HG02642 (cell line): Measurements from ENCODE around the gene NIPBL.
"Not testable (repeated sequence)": the region's sequence is repeated elsewhere in the genome, so short reads cannot be mapped to it uniquely, and the experiment has no call there.

Experiments
- ATAC-seq: cut with Tn5 transposase; IDR thresholded peaks from one replicate; pipeline ENCODE4 v1.9.1; 2021; ENCODE audit warnings: mild to moderate bottlenecking; ENCODE audit not compliant: unreplicated experiment, poor library complexity

Gene NIPBL

DNA sequence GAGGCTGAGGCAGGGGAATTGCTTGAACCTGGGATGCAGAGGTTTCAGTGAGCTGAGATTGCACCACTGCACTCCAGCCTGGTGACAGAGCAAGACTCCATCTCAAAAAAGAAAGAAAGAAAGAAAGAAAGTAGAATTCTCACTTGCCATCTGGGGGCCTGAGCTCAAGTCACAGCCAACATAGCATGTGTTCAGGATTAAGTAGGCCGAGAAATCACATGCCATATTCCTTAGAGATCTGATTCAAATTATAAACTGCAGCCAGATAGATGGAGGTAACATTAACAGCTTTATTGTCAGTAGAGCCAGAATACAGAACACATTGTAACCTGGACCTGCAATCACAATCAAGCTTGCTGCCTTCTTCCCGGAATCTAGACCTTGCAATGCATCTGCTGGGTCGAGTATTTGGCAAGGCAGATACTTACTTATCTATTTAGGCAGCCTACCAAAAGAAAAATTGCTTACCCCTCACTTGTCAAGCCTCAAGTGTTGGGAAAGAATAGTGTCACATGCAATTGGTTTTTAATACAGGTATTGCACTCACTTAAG lies 198.9 kb downstream of the NIPBL start:
- ATAC-seq, result no peak

DNA sequence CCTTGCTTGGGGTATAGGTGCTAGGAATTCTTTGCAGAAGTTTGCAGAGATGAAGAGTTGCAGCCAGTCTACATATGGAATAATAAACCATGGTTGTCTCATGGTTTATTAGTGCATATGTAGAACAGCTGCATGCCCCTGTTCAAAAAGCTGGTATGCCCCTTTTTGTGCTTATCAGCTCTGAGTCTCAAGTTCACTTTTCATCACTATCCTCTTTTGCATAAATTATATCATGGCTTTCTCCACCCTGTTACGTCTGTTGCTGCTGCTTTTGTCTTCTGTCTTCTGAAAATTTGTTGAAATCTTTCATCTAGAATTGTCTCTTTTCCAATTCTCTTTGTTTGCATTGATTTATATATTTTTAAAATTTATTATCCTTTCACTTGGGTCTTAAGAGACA lies 200.6 kb downstream of the NIPBL start:
- ATAC-seq, result no peak

DNA sequence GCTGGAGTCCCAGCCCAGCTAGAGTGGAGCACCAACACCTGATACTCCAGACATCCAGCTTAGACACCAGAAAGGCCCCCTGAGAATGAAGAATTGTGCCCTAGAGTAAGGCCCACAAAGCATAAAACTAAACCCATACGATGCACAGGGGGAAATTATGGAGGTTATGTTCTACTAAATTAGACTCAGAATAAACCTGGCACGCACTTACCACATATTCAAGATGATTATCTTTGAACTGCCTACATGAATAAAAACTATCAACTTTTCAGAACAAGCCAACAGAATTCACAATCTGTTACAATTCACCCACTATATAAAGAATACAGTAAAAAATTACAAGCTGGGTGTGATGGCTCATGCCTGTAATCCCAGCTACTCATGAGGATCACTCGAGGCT lies 204.1 kb downstream of the NIPBL start:
- ATAC-seq, result no peak

DNA sequence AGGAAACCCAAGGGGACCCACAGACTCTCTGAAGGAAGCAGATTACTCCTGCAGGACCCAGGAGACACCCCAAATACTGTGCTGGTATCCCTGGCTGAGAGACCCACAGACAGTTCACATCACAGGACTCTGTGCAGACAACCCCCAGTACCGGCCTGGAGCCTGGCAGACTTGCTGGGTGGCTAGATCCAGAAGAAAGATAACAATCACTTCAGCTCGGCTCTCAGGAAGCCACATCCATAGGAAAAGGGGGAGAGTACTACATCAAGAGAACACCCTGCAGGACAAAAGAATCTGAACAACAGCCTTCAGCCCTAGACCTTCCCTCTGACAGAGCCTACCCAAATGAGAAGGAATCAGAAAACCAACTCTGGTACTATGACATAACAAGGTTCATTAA lies 206.4 kb downstream of the NIPBL start:
- not testable (repeated sequence) for ATAC-seq

DNA sequence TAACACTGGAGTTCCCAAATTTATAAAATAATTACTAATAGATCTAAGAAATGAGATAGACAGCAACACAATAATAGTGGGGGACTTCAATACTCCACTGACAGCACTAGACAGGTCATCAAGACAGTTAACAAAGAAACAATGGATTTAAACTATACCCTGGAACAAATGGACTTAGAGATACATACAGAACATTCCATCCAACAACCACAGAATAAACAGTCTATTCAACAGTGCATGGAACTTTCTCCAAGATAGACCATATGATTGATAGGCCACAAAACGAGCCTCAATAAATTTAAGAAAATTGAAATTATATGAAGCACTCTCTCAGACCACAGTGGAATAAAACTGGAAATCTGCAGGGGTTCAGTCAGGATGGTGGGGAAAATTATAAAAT lies 209.5 kb downstream of the NIPBL start:
- not testable (repeated sequence) for ATAC-seq

DNA sequence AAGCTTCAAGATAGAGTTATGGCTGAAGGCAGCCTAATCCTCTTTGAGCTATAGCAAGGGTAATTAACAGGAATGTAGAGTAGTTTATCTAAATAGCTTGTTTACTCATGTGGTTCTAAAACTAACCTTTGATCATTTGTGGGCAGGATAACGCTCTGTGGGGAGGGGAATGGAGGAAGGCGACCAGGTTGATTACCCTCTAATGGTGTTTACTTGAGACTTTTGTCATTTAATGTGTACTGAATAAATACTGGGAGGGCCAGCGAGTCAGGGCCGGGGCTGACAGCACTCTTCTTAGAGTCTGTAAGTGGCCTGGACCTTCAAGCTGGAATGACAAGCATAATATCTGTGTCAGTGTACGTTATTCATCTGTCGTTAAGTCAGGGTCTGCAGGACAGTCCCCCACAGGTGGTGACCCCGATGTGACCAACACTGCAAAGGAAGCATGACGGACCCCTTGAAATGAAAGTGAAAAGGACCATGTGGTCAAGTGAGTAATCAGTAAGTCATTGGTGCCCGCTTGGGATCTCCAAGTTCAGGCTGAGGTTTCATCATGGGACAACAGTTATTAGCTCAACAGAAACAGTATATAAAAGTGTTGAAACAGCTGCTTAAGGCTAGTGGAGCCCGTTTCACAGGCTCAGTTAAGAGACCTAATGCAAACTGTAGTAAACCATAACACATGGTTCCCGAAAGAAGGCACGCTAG lies 210.1 kb downstream of the NIPBL start:
- no peak for ATAC-seq

DNA sequence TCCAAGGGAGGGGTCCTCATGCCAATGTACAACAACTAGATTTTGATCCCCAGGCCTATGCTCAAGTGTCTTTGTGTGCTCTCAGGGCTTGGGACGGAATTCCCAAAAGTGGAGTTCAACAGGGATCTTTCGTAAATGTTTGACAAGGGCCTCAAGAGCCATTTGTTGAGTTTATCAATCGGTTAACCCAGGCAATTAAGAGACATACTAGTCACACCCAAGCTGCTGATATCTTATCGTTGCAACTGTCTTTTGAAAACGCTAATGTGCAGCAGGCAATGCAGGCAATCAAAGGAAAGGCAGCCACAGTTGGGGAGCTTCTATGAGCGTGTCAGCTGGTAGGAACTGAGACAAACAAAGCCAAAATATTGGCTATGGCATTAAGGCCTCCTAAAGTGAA lies 211.4 kb downstream of the NIPBL start:
- no peak for ATAC-seq

DNA sequence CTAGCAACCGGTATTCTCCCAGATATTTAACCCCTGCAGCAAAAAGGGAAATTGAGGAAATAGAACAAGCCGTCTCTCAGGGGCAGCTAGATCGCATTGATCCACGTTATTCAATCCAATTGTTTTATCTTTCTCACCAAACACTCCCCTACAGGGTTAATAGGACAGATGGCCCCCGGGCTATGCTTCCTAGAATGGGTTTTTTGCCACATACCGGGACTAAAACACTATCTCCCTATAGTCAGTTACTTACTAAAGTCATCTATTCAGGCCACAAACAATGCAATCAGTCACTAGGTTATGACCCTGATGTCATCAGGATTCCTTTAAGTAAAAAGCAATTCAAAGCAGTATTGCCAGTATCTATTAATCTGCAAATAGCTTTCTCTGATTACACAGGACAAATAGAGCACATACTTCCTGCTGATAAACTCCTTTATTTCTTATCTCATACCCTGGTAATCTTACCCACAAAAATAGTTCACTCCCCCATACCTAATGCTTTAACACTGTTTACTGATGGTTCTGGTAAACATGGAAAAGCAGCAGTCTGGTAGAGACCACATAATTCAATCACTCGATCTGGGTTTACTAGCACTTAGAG lies 213.7 kb downstream of the NIPBL start:
- ATAC-seq, result no peak

DNA sequence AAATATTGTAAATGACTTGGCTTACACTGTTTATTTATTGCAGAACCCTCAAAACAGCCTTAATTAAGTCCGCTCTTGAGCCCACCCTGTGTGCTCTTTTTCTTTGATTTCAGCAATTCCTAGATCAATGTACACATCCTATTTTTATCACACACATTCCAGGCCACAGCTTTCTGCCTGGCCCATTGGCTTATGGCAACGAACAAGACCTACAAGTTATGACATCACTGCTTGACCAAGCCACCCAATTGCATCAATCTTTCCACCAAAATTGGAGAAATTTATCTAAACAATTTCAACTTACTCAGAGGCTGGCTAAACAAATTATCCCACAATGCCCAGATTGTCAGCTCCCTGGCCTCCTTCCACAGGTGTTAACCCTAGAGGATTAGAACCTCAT lies 214.2 kb downstream of the NIPBL start:
- ATAC-seq, result no peak

DNA sequence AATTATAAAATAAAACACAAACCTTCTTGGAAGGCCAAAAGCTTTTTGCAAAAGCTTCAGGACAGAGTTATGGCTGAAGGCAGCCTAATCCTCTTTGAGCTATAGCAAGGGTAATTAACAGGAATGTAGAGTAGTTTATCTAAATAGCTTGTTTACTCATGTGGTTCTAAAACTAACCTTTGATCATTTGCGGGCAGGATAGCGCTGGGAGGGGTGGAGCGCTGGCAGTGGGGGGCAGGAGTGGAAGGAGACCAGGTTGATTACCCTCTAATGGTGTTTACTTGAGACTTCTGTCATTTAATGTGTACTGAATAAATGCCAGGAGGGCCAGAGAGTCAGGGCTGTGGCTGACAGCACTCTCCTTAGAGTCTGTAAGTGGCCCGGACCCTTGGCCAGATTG lies 217.2 kb downstream of the NIPBL start:
- not testable (repeated sequence) for ATAC-seq

DNA sequence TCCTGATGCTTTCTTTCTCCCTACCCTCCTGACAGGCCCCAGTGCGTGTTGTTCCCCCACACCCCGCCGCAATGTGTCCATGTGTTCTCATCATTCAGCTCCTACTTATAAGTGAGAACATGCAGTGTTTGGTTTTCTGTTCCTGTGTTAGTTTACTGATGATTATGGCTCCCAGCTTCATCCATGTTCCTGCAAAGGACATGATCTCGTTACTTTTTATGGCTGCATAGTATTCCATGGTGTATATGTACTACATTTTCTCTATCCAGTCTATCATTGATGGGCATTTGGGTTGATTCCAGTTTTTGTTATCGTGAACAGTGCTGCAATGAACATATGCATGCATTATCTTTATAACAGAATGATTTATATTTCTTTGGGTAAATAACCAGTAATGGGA lies 222.7 kb downstream of the NIPBL start:
- not testable (repeated sequence) for ATAC-seq

DNA sequence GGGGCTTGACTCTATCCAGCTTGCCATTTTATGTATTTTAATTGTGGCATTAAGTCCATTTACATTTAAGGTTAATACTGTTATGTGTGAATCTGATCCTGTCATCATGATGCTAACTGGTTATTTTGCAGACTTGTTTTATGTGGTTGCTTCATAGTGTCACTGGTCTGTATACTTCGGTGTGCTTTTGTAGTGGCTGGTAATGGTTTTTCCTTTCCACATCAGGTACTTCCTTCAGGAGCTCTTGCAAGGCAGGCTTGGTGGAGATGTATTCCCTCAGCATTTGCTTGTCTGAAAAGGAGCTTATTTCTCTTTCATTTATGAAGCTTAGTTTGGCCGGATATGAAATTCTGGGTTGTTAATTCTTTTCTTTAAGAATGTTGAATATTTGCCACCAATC lies 226.7 kb downstream of the NIPBL start:
- ATAC-seq, result no peak

DNA sequence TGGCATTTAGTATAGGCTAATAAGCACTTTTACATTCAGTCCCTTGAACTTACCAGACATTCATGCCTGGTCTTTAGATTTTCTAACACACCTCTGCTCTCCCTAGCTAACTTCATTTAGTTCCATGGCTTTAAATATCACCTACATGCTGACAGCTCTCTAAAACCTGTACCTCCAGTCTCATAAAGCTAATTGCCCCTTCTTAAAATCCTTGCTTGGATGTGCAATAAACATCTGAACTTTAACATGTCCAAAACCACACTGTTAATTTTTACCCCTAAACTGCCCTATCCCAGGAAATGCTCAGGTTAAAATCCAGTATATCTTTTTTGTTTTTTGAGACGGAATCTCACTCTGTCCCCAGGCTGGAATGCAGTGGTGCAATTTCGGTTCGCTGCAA lies 232.8 kb downstream of the NIPBL start:
- ATAC-seq, result no peak

DNA sequence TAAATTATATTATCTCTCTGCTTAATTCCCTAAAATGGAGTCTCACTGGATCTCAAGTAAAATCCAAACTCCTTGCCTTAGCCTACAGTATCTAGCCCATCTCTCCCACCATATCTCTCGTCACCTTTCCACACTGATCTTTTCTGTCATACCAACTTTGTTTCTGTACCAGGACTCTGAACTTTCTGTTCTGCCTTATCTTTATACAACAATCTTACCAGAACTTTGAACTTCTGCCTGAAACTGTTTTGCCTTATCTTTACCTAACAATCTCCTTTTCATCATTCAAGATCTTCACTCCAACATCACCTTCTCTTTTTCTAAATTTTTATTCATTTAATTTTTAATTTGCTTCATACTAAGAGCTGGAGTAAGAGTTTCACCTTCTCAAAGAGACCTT lies 233.6 kb downstream of the NIPBL start:
- ATAC-seq, result no peak

DNA sequence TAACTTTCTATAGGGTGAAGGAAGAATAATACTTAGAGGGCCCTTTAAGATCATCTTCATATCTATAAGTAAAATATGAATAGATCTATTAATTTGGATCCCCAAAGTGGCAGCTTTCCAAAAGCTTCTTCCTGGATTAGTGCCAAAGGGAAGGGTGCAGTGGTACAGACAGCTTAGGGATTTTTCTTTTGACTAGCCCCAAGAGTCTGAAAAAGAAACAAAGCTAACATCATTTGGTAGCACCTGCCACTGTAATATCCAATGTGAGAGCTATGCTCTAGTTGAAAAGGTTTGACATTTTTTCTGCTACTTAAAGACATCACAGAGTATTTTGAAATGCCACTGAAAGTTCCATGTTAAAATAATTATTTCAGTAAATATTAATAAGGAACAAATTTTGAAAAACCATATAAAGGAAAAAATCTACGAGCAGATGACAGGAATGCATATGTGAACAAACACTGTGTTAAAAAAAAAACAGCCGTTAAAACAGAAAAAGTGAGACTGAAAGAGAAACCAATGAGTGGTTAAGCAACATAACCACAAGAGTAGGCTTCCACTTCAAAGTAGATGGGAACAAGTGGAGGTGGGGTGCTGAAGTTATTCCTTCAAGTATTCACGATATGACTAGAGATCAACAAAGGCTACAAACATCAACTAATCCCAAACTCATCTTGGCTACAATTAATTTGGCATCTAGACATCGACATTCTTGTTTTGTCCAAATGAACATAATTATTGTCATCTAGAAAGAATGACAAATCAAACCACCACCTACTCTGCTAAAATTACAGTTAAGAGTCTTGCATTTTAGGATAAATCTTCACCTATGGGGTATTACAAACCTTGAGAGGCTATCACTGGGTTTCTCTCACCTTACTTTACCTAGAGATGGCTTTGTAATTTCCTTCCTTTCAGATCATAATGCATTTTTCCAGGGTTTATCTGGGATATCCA lies 235.1 kb downstream of the NIPBL start:
- peak; percentile 87 for ATAC-seq

DNA sequence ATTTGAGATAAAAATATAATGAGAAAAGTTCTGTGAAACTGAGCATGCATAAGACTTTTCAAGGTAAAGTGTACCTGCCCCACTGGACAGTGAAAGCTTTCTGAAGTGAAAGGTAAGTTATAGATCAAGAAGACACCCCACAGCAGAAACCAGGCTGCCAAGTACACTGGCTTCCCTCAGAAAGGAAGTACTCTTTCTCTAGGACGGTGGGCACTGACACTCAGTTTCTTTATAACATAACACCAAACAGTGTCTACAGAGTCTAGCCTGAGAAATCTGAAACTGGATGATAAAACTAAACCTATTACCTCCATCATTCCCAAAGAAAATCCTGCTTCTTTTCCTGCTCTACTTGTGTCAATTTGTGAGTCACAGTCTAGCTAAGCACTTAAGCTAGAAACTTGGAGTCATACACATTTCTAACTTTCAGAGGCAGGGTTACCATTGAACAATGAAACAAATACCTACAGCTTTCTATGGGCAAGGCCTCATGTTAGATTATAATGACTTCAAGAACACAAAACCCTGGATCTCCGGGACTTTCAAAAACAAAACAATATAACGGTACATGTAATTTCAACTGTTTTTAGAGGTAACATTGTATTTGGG lies 235.9 kb downstream of the NIPBL start:
- no peak for ATAC-seq
